Measurements from ENCODE around the gene BACH2.

DNA sequence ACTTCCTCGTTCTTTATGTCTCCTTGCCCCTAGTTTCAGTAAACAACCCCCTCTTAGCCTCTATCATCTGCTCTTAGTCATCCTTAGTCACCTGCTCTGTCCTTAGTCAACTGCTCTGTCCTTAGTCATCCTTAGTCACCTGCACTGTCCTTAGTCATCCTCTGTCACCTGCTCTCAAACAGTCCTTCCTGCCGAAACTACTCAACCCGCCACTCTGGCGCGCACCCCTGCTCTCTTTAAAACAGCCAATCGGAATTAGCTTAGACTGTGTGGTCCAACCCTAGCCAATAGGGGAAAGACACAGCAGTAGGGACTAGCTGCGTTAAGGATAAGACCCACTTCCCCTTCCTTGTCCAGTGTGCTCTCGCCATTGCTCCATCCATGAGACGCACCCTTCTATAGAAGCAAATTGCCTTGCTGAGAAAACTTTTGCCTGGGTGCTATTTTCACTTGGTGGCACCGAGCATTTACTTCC, 73.9 kb downstream of the BACH2 start:
- TF ChIP-seq MXI1 (IDR thresholded peaks at IDR 0.05; ENCODE audit: low read depth, low read length): no peak
- TF ChIP-seq, protein P1, sequence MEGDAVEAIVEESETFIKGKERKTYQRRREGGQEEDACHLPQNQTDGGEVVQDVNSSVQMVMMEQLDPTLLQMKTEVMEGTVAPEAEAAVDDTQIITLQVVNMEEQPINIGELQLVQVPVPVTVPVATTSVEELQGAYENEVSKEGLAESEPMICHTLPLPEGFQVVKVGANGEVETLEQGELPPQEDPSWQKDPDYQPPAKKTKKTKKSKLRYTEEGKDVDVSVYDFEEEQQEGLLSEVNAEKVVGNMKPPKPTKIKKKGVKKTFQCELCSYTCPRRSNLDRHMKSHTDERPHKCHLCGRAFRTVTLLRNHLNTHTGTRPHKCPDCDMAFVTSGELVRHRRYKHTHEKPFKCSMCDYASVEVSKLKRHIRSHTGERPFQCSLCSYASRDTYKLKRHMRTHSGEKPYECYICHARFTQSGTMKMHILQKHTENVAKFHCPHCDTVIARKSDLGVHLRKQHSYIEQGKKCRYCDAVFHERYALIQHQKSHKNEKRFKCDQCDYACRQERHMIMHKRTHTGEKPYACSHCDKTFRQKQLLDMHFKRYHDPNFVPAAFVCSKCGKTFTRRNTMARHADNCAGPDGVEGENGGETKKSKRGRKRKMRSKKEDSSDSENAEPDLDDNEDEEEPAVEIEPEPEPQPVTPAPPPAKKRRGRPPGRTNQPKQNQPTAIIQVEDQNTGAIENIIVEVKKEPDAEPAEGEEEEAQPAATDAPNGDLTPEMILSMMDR (IDR thresholded peaks at IDR 0.05): no peak
- TF ChIP-seq CHD2 (IDR thresholded peaks at IDR 0.05; ENCODE audit: low read length, partially characterized antibody): no peak
- no peak for TF ChIP-seq YY1 (IDR thresholded peaks at IDR 0.05; ENCODE audit: low read depth)
- TF ChIP-seq NFIC (IDR thresholded peaks at IDR 0.05; ENCODE audit: borderline replicate concordance): no peak
- no peak for TF ChIP-seq EP300 (IDR thresholded peaks at IDR 0.05; ENCODE audit: borderline replicate concordance in 1 of 2, low read depth in 1 of 2, low read length in 1 of 2)
- no peak for TF ChIP-seq POLR2AphosphoS5 (IDR thresholded peaks at IDR 0.05; ENCODE audit: low read depth, low read length)
- TF ChIP-seq FOXJ3 (CRISPR knock-in tag; IDR thresholded peaks at IDR 0.05): no peak
- TF ChIP-seq, protein P2, sequence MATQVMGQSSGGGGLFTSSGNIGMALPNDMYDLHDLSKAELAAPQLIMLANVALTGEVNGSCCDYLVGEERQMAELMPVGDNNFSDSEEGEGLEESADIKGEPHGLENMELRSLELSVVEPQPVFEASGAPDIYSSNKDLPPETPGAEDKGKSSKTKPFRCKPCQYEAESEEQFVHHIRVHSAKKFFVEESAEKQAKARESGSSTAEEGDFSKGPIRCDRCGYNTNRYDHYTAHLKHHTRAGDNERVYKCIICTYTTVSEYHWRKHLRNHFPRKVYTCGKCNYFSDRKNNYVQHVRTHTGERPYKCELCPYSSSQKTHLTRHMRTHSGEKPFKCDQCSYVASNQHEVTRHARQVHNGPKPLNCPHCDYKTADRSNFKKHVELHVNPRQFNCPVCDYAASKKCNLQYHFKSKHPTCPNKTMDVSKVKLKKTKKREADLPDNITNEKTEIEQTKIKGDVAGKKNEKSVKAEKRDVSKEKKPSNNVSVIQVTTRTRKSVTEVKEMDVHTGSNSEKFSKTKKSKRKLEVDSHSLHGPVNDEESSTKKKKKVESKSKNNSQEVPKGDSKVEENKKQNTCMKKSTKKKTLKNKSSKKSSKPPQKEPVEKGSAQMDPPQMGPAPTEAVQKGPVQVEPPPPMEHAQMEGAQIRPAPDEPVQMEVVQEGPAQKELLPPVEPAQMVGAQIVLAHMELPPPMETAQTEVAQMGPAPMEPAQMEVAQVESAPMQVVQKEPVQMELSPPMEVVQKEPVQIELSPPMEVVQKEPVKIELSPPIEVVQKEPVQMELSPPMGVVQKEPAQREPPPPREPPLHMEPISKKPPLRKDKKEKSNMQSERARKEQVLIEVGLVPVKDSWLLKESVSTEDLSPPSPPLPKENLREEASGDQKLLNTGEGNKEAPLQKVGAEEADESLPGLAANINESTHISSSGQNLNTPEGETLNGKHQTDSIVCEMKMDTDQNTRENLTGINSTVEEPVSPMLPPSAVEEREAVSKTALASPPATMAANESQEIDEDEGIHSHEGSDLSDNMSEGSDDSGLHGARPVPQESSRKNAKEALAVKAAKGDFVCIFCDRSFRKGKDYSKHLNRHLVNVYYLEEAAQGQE (IDR thresholded peaks at IDR 0.05; ENCODE audit: low read depth, low read length): no peak
- no peak for TF ChIP-seq EZH2phosphoT487 (IDR thresholded peaks at IDR 0.05; ENCODE audit: borderline replicate concordance, low read depth)
- TF ChIP-seq, protein P3, sequence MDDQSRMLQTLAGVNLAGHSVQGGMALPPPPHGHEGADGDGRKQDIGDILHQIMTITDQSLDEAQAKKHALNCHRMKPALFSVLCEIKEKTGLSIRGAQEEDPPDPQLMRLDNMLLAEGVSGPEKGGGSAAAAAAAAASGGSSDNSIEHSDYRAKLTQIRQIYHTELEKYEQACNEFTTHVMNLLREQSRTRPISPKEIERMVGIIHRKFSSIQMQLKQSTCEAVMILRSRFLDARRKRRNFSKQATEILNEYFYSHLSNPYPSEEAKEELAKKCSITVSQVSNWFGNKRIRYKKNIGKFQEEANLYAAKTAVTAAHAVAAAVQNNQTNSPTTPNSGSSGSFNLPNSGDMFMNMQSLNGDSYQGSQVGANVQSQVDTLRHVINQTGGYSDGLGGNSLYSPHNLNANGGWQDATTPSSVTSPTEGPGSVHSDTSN (IDR thresholded peaks at IDR 0.05): no peak
- TF ChIP-seq, protein P4, sequence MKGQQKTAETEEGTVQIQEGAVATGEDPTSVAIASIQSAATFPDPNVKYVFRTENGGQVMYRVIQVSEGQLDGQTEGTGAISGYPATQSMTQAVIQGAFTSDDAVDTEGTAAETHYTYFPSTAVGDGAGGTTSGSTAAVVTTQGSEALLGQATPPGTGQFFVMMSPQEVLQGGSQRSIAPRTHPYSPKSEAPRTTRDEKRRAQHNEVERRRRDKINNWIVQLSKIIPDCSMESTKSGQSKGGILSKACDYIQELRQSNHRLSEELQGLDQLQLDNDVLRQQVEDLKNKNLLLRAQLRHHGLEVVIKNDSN (IDR thresholded peaks at IDR 0.05; ENCODE audit: borderline replicate concordance, low read depth): no peak
- TF ChIP-seq, protein P5, sequence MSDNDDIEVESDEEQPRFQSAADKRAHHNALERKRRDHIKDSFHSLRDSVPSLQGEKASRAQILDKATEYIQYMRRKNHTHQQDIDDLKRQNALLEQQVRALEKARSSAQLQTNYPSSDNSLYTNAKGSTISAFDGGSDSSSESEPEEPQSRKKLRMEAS (IDR thresholded peaks at IDR 0.05; ENCODE audit: low read depth): no peak

Measured in SK-N-SH (cell line).